Measurements from ENCODE around the gene PEX16. TPM values are rescaled to one million over a fixed set of nuclear protein-coding genes. Genes with fewer than 3 reads are reported as not detected.

The PEX16 gene
- total and polyA plus RNA-seq, 2 of the 13 experiments (the other 11 are each of a cell fraction or from before 2014, with no cell fraction given): 12.5 to 21.8 TPM

DNA sequence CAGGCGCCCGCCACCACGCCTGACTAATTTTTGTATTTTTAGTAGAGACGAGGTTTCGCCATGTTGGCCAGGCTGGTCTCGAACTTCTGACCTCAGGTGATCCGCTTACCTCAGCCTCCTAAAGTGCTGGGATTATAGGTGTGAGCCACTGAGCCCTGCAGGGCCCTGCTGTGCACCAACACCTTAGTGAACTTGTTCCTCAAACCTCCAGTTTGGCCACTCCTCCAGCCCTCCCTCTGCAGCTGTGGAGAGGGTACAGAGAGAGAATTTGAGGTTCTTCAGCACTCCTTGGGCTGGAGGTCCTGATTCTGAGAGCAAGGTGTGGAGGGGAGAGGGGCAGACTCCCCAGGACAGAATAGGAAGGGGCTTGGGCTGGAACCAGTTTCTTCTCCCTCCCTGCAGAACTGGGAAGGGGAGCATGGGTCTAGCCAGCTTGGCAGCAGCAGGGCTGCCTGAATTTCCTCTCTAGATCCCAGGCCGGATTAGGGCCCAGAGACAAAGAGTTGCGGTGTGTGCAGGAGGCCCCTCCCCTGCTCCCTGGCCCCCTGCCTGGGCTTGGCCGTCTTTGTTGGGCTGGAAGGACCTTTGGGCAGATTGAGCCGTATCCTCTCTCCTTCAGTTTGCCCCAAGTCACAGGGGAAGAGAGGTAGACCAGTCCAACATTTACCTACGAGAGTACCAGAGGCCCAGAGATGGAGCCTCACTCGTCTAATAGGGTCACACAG is 2.3 kb upstream of the PEX16 start:
- CTCF ChIA-PET (ENCODE audit: low intra/inter-chr PET ratio, low total read pairs): no interaction called here
- Histone ChIP-seq H3K36me3 (replicated peaks in 1 of 2; ENCODE audit: control insufficient read depth in 1 of 2, insufficient read depth in 2 of 2, low read length in 2 of 2) (peaks cover 3% of the 10 kb centered on the region in 2 experiments; a peak in 3 of 5 replicates), H3K9ac (ENCODE audit: insufficient read depth, low read depth, low read length) (no peak overlapping the region; the same call in 1 of the 2 replicates), H2AFZ (ENCODE audit: low read length) (no peak overlapping the region), H3K4me1 (ENCODE audit: insufficient read depth, low read length) (peaks cover 41% of the 10 kb centered on the region), H3K4me3 (replicated peaks in 1 of 3; ENCODE audit: insufficient read depth in 1 of 3, low read depth in 2 of 3, low read length in 3 of 3) (peak overlapping the region in 1 of 3 experiments; percentile 49; a peak in 2 of 6 replicates), H4K20me1 (ENCODE audit: insufficient read depth, low read length) (no peaks in the 10 kb centered on the region), H3K27me3 (ENCODE audit: control insufficient read depth in 1 of 2, insufficient read depth in 2 of 2, low read length in 2 of 2) (peaks cover 0 to 1% of the 10 kb centered on the region in 2 experiments; a peak in 1 of 5 replicates), H3K9me3 (ENCODE audit: low read length) (no peaks in the 10 kb centered on the region), H3K79me2 (ENCODE audit: insufficient read depth, low read length) (peaks cover 12% of the 10 kb centered on the region), H3K4me2 (ENCODE audit: low read depth, low read length) (peak overlapping the region; percentile 91), H3K27ac (ENCODE audit: extremely low read length, insufficient read depth, low read length) (no peak overlapping the region)
- DNase-seq (ENCODE audit: low spot score): peak; percentile 34
- intact Hi-C loops (cut with micrococcal nuclease; ENCODE audit: unreplicated experiment) (loop anchor here (5.0 kb wide), 1 partner anchor 73 kb away; the partner anchor contains the start of gene CRY2), in situ Hi-C loops (cut with HindIII; ENCODE audit: extremely low pct_ligation_motif_present, low pct_unique_long_range_greater_than_20kb) (no loop called here)
- no peak for ATAC-seq
- 35% methylated on average over 10 of the region's 13 CpGs for WGBS (ENCODE audit: low lambda C conversion rate)
- POLR2A ChIA-PET: no interaction called here
- BruUV-seq (replicated peaks): no TSS peak
- FAIRE-seq: no peak
- TF ChIP-seq ZSCAN25 (CRISPR knock-in tag; IDR thresholded peaks at IDR 0.05) (0 out of 2 replicates have a peak, but pooled peaks have one; percentile 21), ZSCAN9 (CRISPR knock-in tag; IDR thresholded peaks at IDR 0.05; ENCODE audit: borderline replicate concordance) (no peak), ZFX (CRISPR knock-in tag; IDR thresholded peaks at IDR 0.05; ENCODE audit: low read depth) (peak; percentile 61; the same call in 1 of the 2 replicates), SP1 (IDR thresholded peaks at IDR 0.05) (no peak), SP1 (CRISPR knock-in tag; IDR thresholded peaks at IDR 0.05) (no peak), ZFY (CRISPR knock-in tag; IDR thresholded peaks at IDR 0.05) (peak; percentile 55; the same call in 1 of the 2 replicates), FOXA3 (CRISPR knock-in tag; IDR thresholded peaks at IDR 0.05) (no peak), ZNF687 (CRISPR knock-in tag; IDR thresholded peaks at IDR 0.05) (peak; percentile 27; the same call in 1 of the 2 replicates), PATZ1 (CRISPR knock-in tag; IDR thresholded peaks at IDR 0.05) (peak; percentile 64), NR2F2 (IDR thresholded peaks at IDR 0.05; ENCODE audit: borderline replicate concordance, low read depth) (no peak), ZFP36 (IDR thresholded peaks at IDR 0.05; ENCODE audit: borderline replicate concordance, low read depth, low read length, partially characterized antibody) (no peak), ZNF891 (CRISPR knock-in tag; IDR thresholded peaks at IDR 0.05) (0 out of 2 replicates have a peak, but pooled peaks have one; percentile 14), CREM (IDR thresholded peaks at IDR 0.05) (no peak), CREM (CRISPR knock-in tag; IDR thresholded peaks at IDR 0.05) (no peak), ZNF768 (CRISPR knock-in tag; IDR thresholded peaks at IDR 0.05) (peak; percentile 35; the same call in 1 of the 2 replicates)
